Measurements from ENCODE around the gene EHF.

DNA sequence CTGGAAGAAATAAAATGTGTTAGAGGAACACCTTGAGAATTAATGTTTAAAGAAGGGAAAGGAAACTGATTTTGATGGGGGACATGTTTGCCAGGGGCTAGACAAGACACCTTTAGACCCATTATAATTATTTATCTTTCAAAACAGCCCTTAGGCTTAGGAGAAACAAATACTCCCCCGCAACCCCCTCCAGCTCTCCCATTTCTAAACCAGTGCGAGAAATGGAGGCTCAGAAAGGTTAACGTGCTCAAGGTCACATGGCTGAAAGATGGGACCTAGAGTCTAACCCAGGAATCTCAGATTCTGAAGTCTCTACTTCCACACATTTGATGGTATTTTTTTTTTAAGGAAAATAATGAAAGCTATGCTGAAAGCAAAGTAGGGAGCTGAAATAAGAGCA, 18.0 kb downstream of the EHF start:
- TF ChIP-seq, protein P1, sequence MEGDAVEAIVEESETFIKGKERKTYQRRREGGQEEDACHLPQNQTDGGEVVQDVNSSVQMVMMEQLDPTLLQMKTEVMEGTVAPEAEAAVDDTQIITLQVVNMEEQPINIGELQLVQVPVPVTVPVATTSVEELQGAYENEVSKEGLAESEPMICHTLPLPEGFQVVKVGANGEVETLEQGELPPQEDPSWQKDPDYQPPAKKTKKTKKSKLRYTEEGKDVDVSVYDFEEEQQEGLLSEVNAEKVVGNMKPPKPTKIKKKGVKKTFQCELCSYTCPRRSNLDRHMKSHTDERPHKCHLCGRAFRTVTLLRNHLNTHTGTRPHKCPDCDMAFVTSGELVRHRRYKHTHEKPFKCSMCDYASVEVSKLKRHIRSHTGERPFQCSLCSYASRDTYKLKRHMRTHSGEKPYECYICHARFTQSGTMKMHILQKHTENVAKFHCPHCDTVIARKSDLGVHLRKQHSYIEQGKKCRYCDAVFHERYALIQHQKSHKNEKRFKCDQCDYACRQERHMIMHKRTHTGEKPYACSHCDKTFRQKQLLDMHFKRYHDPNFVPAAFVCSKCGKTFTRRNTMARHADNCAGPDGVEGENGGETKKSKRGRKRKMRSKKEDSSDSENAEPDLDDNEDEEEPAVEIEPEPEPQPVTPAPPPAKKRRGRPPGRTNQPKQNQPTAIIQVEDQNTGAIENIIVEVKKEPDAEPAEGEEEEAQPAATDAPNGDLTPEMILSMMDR (IDR thresholded peaks at IDR 0.05 in 8 of 11, conservative IDR thresholded peaks at IDR 0.05 in 3 of 11): no peak
- TF ChIP-seq POLR2A (IDR thresholded peaks at IDR 0.05): no peak

Measured in spleen (tissue), 7 donors.